Measurements from ENCODE around the gene ADGRV1.

DNA sequence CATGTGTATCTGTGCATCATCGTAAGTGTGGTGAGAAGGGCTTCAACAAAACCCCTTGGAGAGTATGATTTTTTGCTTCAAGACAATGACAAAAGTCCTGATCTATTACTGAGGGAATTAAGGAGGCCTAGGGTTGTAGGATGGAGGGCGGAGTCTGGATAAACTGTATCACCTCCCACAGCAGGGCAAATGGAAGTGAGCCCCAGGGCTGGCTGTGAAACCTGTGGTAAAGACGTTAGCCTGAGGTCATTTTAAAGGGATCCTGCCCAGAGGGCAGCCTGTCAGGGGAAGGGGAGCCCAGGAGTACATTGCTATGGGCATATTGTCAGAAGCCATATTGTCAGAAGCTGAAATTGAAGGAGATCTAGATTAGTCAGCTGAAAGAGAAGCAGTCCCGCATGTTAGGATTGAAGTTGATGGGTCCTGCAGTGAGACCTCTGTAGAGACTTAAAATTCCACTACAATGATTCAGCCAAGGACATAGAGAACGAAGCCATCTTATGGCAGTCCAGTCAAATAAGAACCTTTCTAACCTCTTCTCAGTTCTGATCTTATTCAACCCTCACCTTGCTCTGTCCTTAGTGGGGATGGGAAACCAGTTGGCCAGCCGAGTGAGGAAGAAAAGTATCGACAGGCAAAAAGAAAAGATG lies 26.9 kb downstream of the ADGRV1 start:
- TF ChIP-seq, protein P1, sequence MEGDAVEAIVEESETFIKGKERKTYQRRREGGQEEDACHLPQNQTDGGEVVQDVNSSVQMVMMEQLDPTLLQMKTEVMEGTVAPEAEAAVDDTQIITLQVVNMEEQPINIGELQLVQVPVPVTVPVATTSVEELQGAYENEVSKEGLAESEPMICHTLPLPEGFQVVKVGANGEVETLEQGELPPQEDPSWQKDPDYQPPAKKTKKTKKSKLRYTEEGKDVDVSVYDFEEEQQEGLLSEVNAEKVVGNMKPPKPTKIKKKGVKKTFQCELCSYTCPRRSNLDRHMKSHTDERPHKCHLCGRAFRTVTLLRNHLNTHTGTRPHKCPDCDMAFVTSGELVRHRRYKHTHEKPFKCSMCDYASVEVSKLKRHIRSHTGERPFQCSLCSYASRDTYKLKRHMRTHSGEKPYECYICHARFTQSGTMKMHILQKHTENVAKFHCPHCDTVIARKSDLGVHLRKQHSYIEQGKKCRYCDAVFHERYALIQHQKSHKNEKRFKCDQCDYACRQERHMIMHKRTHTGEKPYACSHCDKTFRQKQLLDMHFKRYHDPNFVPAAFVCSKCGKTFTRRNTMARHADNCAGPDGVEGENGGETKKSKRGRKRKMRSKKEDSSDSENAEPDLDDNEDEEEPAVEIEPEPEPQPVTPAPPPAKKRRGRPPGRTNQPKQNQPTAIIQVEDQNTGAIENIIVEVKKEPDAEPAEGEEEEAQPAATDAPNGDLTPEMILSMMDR (IDR thresholded peaks at IDR 0.05; ENCODE audit: insufficient read depth, low read length): no peak
- TF ChIP-seq REST (IDR thresholded peaks at IDR 0.05; ENCODE audit: insufficient replicate concordance, low read depth) (no peak), POLR2AphosphoS5 (IDR thresholded peaks at IDR 0.05; ENCODE audit: low read depth) (no peak), SPI1 (IDR thresholded peaks at IDR 0.05; ENCODE audit: borderline replicate concordance, low read depth) (no peak), GABPA (IDR thresholded peaks at IDR 0.05; ENCODE audit: low read depth) (no peak)

Measured in HL-60 (cell line).